Measurements from ENCODE around the gene C14orf93.
A peak's percentile ranks its signal among the peaks of the same experiment; 100 is the strongest.
"Not testable (repeated sequence)": the region's sequence is repeated elsewhere in the genome, so short reads cannot be mapped to it uniquely, and the experiment has no call there.

C14orf93 gene

GRCh38 chr14:22973217-22974032, 36.5 kb downstream of the C14orf93 start:
- TF ChIP-seq POLR2A (IDR thresholded peaks at IDR 0.05; ENCODE audit: low read length) (no peak), GATA1 (IDR thresholded peaks at IDR 0.05; ENCODE audit: low read depth, low read length) (no peak)
- DNase-seq: peak; percentile 56 to 76

GRCh38 chr14:22972313-22972930, 37.5 kb downstream of the C14orf93 start:
- TF ChIP-seq POLR2A (IDR thresholded peaks at IDR 0.05; ENCODE audit: low read length) (no peak), GATA1 (IDR thresholded peaks at IDR 0.05; ENCODE audit: low read depth, low read length) (no peak)

GRCh38 chr14:22971152-22971551, 38.8 kb downstream of the C14orf93 start:
- no peak for DNase-seq
- TF ChIP-seq GATA1 (IDR thresholded peaks at IDR 0.05; ENCODE audit: low read depth, low read length) (no peak), POLR2A (IDR thresholded peaks at IDR 0.05; ENCODE audit: low read length) (no peak)

More at GRCh38 chr14:22972313-22972930, 37.5 kb downstream of the C14orf93 start:
- no peak for DNase-seq

- DNase-seq: no peak
- TF ChIP-seq POLR2A (IDR thresholded peaks at IDR 0.05; ENCODE audit: low read length): no peak
- no peak for TF ChIP-seq GATA1 (IDR thresholded peaks at IDR 0.05; ENCODE audit: low read depth, low read length)
Measured at GRCh38 chr14:22966783-22967269, 43.1 kb downstream of the C14orf93 start.

GRCh38 chr14:22965916-22966782, 43.8 kb downstream of the C14orf93 start:
- DNase-seq: not testable (repeated sequence)

- TF ChIP-seq POLR2A (IDR thresholded peaks at IDR 0.05; ENCODE audit: low read length) (no peak), GATA1 (IDR thresholded peaks at IDR 0.05; ENCODE audit: low read depth, low read length) (no peak)
- DNase-seq: no peak
Measured at GRCh38 chr14:22962061-22962676, 47.8 kb downstream of the C14orf93 start.

- TF ChIP-seq POLR2A (IDR thresholded peaks at IDR 0.05; ENCODE audit: low read length): no peak
- no peak for TF ChIP-seq GATA1 (IDR thresholded peaks at IDR 0.05; ENCODE audit: low read depth, low read length)
- DNase-seq: peak; percentile 66 to 67
Measured at GRCh38 chr14:22955702-22956569, 54.0 kb downstream of the C14orf93 start.

- no peak for TF ChIP-seq GATA1 (IDR thresholded peaks at IDR 0.05; ENCODE audit: low read depth, low read length)
- TF ChIP-seq POLR2A (IDR thresholded peaks at IDR 0.05; ENCODE audit: low read length): no peak
- no peak for DNase-seq
Measured at GRCh38 chr14:22952418-22952817, 57.5 kb downstream of the C14orf93 start.

DNA sequence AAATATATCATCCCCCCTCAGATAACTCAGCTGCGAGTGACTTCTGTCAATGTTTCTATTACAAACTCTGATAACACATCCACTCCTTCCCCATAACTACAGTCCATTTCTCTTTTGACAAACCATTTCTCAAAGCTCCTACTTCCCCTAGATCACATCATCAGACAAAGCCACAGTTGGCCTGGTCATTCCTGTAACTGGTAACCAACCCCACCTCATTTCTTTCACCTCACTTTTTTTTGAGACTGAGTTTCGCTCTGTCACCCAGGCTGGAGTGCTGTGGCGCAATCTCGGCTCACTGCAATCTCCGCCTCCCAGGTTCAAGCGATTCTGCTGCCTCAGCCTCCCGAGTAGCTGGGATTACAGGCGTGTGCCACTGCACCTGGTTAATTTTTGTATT, 58.1 kb downstream of the C14orf93 start:
- DNase-seq: not testable (repeated sequence)

DNA sequence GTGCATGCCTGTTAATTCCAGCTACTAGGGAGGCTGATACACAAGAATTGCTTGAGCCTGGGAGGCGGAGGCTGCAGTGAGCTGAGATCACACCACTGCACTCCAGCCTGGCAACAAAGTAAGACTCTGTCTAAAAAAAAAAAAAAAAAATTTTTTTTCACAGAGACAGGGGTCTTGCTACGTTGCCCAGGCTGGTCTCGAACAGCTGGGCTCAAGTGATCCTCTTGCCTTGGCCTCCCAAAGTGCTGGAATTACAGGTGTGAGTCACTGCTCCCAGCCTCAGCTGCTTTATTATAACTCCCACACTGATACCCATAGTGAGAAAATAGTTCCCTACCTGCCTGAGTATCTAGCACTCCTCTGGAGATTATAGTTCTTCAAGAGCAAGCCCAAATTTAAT, 64.3 kb downstream of the C14orf93 start:
- no peak for TF ChIP-seq GATA1 (IDR thresholded peaks at IDR 0.05; ENCODE audit: low read depth, low read length)
- no peak for TF ChIP-seq POLR2A (IDR thresholded peaks at IDR 0.05; ENCODE audit: low read length)
- DNase-seq: no peak

DNA sequence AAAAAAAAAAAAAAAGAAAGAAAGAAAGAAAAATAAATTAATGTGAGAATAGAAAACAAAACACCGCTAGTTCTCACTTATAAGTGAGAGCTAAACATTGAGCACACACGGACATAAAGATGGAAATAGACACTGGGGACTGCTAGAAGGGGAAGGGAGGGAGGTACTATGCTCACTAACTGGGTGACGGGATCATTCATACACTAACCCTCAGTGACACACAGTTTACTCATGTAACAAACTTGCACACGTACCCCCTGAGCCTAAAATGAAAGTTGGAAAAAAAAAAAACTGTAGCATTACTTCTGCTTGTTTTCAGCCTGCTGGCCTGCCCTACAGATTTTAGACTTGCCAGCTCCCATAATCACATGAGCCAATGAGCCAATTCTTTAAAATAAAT, 70.3 kb downstream of the C14orf93 start:
- no peak for DNase-seq

More for the DNA sequence above, 70.3 kb downstream of the C14orf93 start:
- TF ChIP-seq POLR2A (IDR thresholded peaks at IDR 0.05; ENCODE audit: low read length) (no peak), GATA1 (IDR thresholded peaks at IDR 0.05; ENCODE audit: low read depth, low read length) (no peak)
